ENCODE data around the gene TUBGCP3. TPM values are rescaled to one million over a fixed set of nuclear protein-coding genes. Genes with fewer than 3 reads are reported as not detected.

The TUBGCP3 gene
- total RNA-seq, 1 experiment from 2014 or later: 37.3 TPM

DNA sequence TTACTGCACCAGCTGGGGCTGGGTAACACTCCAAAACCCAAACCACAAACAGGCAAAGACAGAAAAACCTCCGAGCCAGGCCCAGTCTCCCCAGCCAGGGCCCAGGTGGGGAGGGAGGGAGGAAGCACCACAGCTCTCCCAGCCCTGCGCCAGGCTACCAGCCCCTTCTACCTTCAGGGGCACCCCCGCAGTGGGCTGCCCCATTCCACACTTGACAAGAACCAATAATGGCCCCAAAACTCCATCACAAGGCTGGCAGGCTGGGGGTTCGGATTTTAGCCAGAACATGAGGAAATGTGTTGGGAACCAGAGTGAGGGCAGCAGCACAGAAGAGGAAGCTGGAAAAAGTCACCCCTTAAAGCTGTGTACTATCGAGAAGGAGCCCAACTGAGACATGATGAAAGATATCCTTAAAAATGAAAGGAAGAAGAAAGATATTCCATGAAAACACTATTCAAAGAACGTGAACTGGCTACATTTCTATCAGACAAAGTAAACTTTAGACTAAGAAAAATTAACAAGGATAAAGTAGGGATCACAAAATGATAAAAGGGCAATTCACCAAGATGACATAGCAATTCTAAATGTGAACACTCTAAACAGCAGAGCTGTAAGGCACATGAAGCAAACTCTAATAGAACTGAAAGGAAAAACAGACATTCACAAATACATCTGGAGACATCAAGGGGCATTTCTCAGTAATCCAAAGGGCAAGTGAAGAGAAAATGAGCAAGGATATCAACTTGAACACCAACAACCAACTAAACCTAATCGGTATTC is 12.9 kb downstream of the TUBGCP3 start:
- H4K8ac ChIP-seq (replicated peaks; ENCODE audit: insufficient read length, low read depth, low read length): no peak overlapping the region
- H3K27ac Mint-ChIP-seq: peak overlapping the region in 1 of 3 experiments; percentile 29; a peak in 3 of 7 replicates
- H3K79me1 ChIP-seq (ENCODE audit: insufficient read depth, low read depth, low read length, poor library complexity, severe bottlenecking): peaks cover 8% of the 10 kb centered on the region
- H2AFZ ChIP-seq (ENCODE audit: low read length): no peak overlapping the region
- no peak overlapping the region for H3K4me2 ChIP-seq (ENCODE audit: insufficient read depth, insufficient read length, low read length)
- H3K27me3 Mint-ChIP-seq (ENCODE audit: low read depth): no peaks in the 10 kb centered on the region
- H3K9me3 Mint-ChIP-seq: peaks cover 8 to 11% of the 10 kb centered on the region in 2 experiments
- no peak overlapping the region for H3K56ac ChIP-seq (ENCODE audit: insufficient read length, low read depth, low read length)
- no peak overlapping the region for H2BK120ac ChIP-seq (ENCODE audit: low read depth, low read length, poor library complexity, severe bottlenecking)
- H3K4me3 Mint-ChIP-seq: no peak overlapping the region
- WGBS (ENCODE audit: extremely low coverage, insufficient read length, low lambda C conversion rate): no CpG with 5 or more reads among the region's 7 CpGs
- H3K27me3 ChIP-seq (ENCODE audit: insufficient read depth, low read length): no peaks in the 10 kb centered on the region
- H2BK20ac ChIP-seq (ENCODE audit: low read depth, low read length, poor library complexity, severe bottlenecking): no peak overlapping the region
- H3K27ac ChIP-seq (ENCODE audit: insufficient read length, low read depth, low read length): no peak overlapping the region
- peaks cover 17% of the 10 kb centered on the region; the same call in 1 of the 2 replicates for H3K79me2 ChIP-seq (ENCODE audit: insufficient read depth, low read length)
- no peak overlapping the region for H3T11ph ChIP-seq (ENCODE audit: low read length)
- no peaks in the 10 kb centered on the region for H3K9me3 ChIP-seq (ENCODE audit: control insufficient read depth, low read depth, low read length)
- H3K4me1 Mint-ChIP-seq: peaks cover 32% of the 10 kb centered on the region in 2 experiments
- H3K18ac ChIP-seq (ENCODE audit: insufficient read length, low read depth, low read length): no peak overlapping the region
- no peak overlapping the region for H2BK12ac ChIP-seq (ENCODE audit: insufficient read length, low read depth, low read length)
- H3K4me1 ChIP-seq (ENCODE audit: insufficient read depth, low read length): no peaks in the 10 kb centered on the region; the same call in 1 of the 2 replicates
- peaks cover 9 to 18% (median 12%) of the 10 kb centered on the region in 3 experiments for H3K36me3 Mint-ChIP-seq (ENCODE audit: insufficient read depth in 1 of 3, low read depth in 3 of 3)
- H3K23ac ChIP-seq (ENCODE audit: insufficient read length, low read depth, low read length): no peak overlapping the region
- TF ChIP-seq, protein P1, sequence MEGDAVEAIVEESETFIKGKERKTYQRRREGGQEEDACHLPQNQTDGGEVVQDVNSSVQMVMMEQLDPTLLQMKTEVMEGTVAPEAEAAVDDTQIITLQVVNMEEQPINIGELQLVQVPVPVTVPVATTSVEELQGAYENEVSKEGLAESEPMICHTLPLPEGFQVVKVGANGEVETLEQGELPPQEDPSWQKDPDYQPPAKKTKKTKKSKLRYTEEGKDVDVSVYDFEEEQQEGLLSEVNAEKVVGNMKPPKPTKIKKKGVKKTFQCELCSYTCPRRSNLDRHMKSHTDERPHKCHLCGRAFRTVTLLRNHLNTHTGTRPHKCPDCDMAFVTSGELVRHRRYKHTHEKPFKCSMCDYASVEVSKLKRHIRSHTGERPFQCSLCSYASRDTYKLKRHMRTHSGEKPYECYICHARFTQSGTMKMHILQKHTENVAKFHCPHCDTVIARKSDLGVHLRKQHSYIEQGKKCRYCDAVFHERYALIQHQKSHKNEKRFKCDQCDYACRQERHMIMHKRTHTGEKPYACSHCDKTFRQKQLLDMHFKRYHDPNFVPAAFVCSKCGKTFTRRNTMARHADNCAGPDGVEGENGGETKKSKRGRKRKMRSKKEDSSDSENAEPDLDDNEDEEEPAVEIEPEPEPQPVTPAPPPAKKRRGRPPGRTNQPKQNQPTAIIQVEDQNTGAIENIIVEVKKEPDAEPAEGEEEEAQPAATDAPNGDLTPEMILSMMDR (conservative IDR thresholded peaks at IDR 0.05): no peak
- H4K20me1 ChIP-seq (ENCODE audit: control insufficient read depth, insufficient read depth, insufficient read length): no peaks in the 10 kb centered on the region
- no peak overlapping the region for H2BK15ac ChIP-seq (ENCODE audit: low read depth, low read length)
- H3K23me2 ChIP-seq (ENCODE audit: insufficient read length, low read depth, low read length, poor library complexity, severe bottlenecking): no peaks in the 10 kb centered on the region
- H2BK5ac ChIP-seq (ENCODE audit: insufficient read length, low read length): no peak overlapping the region
- no peak overlapping the region for H2AK5ac ChIP-seq (ENCODE audit: insufficient read length, low read length)
- H3K9ac ChIP-seq (ENCODE audit: extremely low read depth, insufficient read length, low read length): no peak overlapping the region
- H3K4ac ChIP-seq (ENCODE audit: low read depth, low read length): no peak overlapping the region
- no peak overlapping the region for H3K14ac ChIP-seq (ENCODE audit: insufficient read depth, low read length)
- DNase-seq: no peak
- no peak overlapping the region for H4K5ac ChIP-seq (ENCODE audit: insufficient read length, low read depth, low read length)
- H4K91ac ChIP-seq (ENCODE audit: insufficient read length, low read depth, low read length): no peak overlapping the region

Data from H9 (cell line).